GM12878 (cell line): Measurements from ENCODE around the gene RTN4RL1. TPM values are rescaled to one million over a fixed set of nuclear protein-coding genes. Genes with fewer than 3 reads are reported as not detected.

ENCODE experiments used
- BCL11A ChIP-seq: IDR thresholded peaks from 2 replicates; pipeline ENCODE4 v1.6.1; 2011; ENCODE audit warnings: low read depth, low read length
- CBFB ChIP-seq: IDR thresholded peaks from 2 replicates; pipeline ENCODE4 v1.6.1; 2016; ENCODE audit warnings: antibody characterized with exemption, low read depth
- CBX3 ChIP-seq: fragments of 200-600 bp; sonication (generic); IDR thresholded peaks from 2 replicates; pipeline ENCODE4 v1.6.1; 2016; ENCODE audit warnings: low read depth, borderline replicate concordance
- CREB1 ChIP-seq: IDR thresholded peaks from 2 replicates; pipeline ENCODE4 v1.6.1; 2012; ENCODE audit warnings: low read depth, mild to moderate bottlenecking, inconsistent platforms
- CUX1 ChIP-seq: IDR thresholded peaks from 2 replicates; pipeline ENCODE4 v1.6.1; 2012; ENCODE audit warnings: improper control_type of control experiment, low read depth, low read length; ENCODE audit not compliant: insufficient replicate concordance
- DPF2 ChIP-seq: fragments of 450-650 bp; IDR thresholded peaks from 2 replicates; pipeline ENCODE4 v1.6.1; 2017; ENCODE audit warnings: mild to moderate bottlenecking
- E4F1 ChIP-seq: fragments of 450-650 bp; IDR thresholded peaks from 2 replicates; pipeline ENCODE4 v1.6.1; 2018; ENCODE audit warnings: borderline replicate concordance, mild to moderate bottlenecking; ENCODE audit not compliant: partially characterized antibody
- EZH2 ChIP-seq: IDR thresholded peaks from 2 replicates; pipeline ENCODE4 v1.6.1; 2012; ENCODE audit warnings: low read depth, mild to moderate bottlenecking, control low read depth, inconsistent platforms, low read length, borderline replicate concordance; ENCODE audit not compliant: control insufficient read depth
- FOS ChIP-seq: IDR thresholded peaks from 3 replicates; pipeline ENCODE4 v1.6.1; 2011; ENCODE audit warnings: borderline replicate concordance; ENCODE audit not compliant: insufficient read length; ENCODE audit errors: extremely low read depth
- HDAC2 ChIP-seq: fragments of 200-600 bp; sonication (generic); IDR thresholded peaks from 2 replicates; pipeline ENCODE4 v1.6.1; 2017
- NFYB ChIP-seq: IDR thresholded peaks from 2 replicates; pipeline ENCODE4 v1.6.1; 2011; ENCODE audit warnings: low read depth, mild to moderate bottlenecking, low read length, improper control_type of control experiment, moderate library complexity; ENCODE audit not compliant: insufficient read depth
- NR2C1 ChIP-seq: fragments of 450-650 bp; IDR thresholded peaks from 2 replicates; pipeline ENCODE4 v1.6.1; 2017; ENCODE audit warnings: antibody characterized with exemption, mild to moderate bottlenecking, moderate library complexity
- POU2F2 ChIP-seq: IDR thresholded peaks from 3 replicates; pipeline ENCODE4 v1.6.1; 2011; ENCODE audit warnings: low read depth, mild to moderate bottlenecking, low read length, borderline replicate concordance
- SKIL ChIP-seq: fragments of 450-650 bp; IDR thresholded peaks from 2 replicates; pipeline ENCODE4 v1.6.1; 2017; ENCODE audit warnings: mild to moderate bottlenecking, low read depth, inconsistent platforms; ENCODE audit not compliant: poor library complexity, severe bottlenecking
- SRF ChIP-seq, 2 experiments: IDR thresholded peaks; 2 replicates each; pipeline ENCODE4 v1.6.1; 2011; ENCODE audit warnings: low read depth in 2 of 2, low read length in 2 of 2, mild to moderate bottlenecking in 1 of 2, moderate library complexity in 1 of 2
- TARDBP ChIP-seq: IDR thresholded peaks from 2 replicates; pipeline ENCODE4 v1.6.1; 2016; ENCODE audit warnings: borderline replicate concordance
- TCF7 ChIP-seq: IDR thresholded peaks from 2 replicates; pipeline ENCODE4 v1.6.1; 2014; ENCODE audit warnings: antibody characterized with exemption, borderline replicate concordance
- ZSCAN29 ChIP-seq: fragments of 450-650 bp; IDR thresholded peaks from 2 replicates; pipeline ENCODE4 v1.6.1; 2017; ENCODE audit warnings: mild to moderate bottlenecking, moderate library complexity
- polyA plus RNA-seq, 11 experiments: library from polyadenylated mRNA; depleted of rRNA in 4 of 11; unstranded in 6 of 11; stranded (reverse) in 5 of 11; fragments of >200 nt; fragmentation: Nextera tagmentation in 4 of 11; fragmentation: Illumina TruSeq in 1 of 11; extraction: Ambion mirVana in 4 of 11; extraction: Trizol in 1 of 11; gene quantifications; 1 replicate in 1 of 11; 2 replicates in 10 of 11; pipeline versions ENCODE4 v1.2.1 to v1.2.3, GENCODE V29; 2011 to 2016; ENCODE audit warnings: inconsistent platforms in 2 of 11, missing spikeins in 2 of 11, low read depth in 1 of 11
- total RNA-seq, 4 experiments: library from RNA; depleted of rRNA in 3 of 4; stranded (reverse); fragments of >200 nt in 3 of 4; fragmentation: Illumina TruSeq in 1 of 4; extraction: Trizol in 1 of 4; gene quantifications; 2 replicates each; pipeline versions ENCODE4 v1.2.1 to v1.2.3, GENCODE V29; 2013 to 2021

Gene RTN4RL1
- total and polyA plus RNA-seq, 10 of the 15 experiments (the other 5 are each of a cell fraction or from before 2014, with no cell fraction given): 0.08 to 0.11 (median 0.10) TPM; not detected in 7

DNA sequence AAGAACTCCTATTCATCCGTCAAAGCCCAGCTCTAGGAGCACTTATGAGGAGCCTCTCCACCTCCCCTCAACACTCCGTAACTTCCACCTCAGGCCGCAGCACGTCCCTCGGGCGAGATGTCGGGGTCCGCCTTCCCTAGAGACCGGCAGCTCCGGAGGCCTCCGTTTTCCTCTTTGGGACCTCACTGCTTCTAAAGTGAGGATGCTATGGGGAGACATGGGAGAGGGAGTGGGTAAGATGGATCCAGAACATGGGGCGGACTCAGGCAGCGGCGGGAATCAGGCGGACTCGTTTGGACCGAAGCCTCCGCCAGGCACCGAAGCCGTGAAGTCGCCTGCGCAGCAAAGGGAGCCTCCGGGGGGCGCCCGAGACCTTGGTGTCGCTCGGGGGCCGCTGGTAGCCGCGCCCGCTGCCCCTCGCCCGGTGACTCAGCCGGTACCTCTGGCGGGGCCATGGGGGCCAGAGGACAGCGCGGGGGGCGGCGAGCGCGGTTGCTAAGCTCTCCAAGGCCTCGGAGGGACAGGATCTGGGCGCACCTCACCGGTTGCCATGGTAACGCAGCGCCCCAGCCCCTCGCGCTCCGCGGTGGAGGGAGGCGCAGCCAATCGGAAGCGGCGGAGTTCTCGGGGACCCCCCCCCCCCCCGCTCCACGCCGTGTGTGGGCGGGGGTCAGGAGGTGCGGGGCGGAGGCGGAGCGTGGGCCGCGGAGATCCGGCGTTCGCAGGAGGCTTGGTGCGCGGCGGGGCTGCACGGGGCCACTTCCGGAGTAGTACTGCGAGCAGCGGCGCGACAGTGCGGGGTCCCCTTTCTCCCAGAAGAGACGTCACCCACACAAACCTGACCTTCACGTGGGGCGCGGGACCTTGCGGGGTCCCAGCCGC is 28.5 kb upstream of the RTN4RL1 start (continued):
- TF ChIP-seq TARDBP: 0 out of 2 replicates have a peak, but pooled peaks have one; percentile 11
- TF ChIP-seq ZSCAN29: no peak
- no peak for TF ChIP-seq CUX1
- peak; percentile 92 for TF ChIP-seq DPF2
- TF ChIP-seq CREB1: no peak
- no peak for TF ChIP-seq FOS
- no peak for TF ChIP-seq TCF7
- no peak for TF ChIP-seq E4F1
- no peak for TF ChIP-seq SRF (IDR thresholded peaks at IDR 0.05; ENCODE audit: low read depth in 2 of 2, low read length in 2 of 2)
- TF ChIP-seq NFYB: peak; percentile 40; the same call in 1 of the 2 replicates
- TF ChIP-seq EZH2: no peak
- no peak for TF ChIP-seq POU2F2
- no peak for TF ChIP-seq SKIL
- TF ChIP-seq HDAC2: no peak
- TF ChIP-seq CBX3: no peak
- TF ChIP-seq CBFB: no peak
- 0 out of 2 replicates have a peak, but pooled peaks have one; percentile 9 for TF ChIP-seq BCL11A
- 0 out of 2 replicates have a peak, but pooled peaks have one; percentile 27 for TF ChIP-seq NR2C1
